Activated CD4-positive, alpha-beta T cell treated with anti-CD3 and anti-CD28 coated beads for 24 hours (primary cell): Measurements from ENCODE around the gene ZNRF3.
A peak's percentile ranks its signal among the peaks of the same experiment; 100 is the strongest.
"Not testable (repeated sequence)": the region's sequence is repeated elsewhere in the genome, so short reads cannot be mapped to it uniquely, and the experiment has no call there.

Source experiments
- DNase-seq, 2 donors: peaks; one replicate each; pipeline ENCODE4 v3.0.0-alpha.2; 2020; ENCODE audit warnings: low read depth in 2 of 2

Gene ZNRF3

GRCh38 chr22:29065468-29066190 is 182.3 kb downstream of the ZNRF3 start:
- no peak for DNase-seq

- no peak for DNase-seq
Measured at GRCh38 chr22:29069463-29069862, 186.1 kb downstream of the ZNRF3 start.

DNA sequence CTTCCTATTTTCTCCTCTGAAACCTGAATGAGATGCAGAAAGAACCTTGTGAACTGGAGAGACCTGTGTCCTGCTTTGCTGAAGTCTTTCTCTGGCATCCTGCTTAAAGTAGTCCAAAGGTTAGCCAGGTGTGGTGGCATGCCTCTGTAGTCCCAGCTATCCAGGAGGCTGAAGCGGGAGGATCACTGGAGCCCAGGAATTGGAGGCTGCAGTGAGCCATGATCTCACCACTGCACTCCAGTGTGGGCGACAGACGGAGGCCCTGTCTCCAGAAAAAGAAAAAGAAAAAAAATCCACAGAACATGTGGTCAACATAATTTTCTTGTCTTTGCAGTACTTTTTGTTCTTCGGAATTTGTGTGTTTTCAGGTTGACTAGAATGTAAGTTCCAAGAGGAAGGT is 187.1 kb downstream of the ZNRF3 start:
- DNase-seq: no peak

- peak in 1 of 2 donors; percentile 23 for DNase-seq
Measured at GRCh38 chr22:29071261-29072045, 188.1 kb downstream of the ZNRF3 start.

DNA sequence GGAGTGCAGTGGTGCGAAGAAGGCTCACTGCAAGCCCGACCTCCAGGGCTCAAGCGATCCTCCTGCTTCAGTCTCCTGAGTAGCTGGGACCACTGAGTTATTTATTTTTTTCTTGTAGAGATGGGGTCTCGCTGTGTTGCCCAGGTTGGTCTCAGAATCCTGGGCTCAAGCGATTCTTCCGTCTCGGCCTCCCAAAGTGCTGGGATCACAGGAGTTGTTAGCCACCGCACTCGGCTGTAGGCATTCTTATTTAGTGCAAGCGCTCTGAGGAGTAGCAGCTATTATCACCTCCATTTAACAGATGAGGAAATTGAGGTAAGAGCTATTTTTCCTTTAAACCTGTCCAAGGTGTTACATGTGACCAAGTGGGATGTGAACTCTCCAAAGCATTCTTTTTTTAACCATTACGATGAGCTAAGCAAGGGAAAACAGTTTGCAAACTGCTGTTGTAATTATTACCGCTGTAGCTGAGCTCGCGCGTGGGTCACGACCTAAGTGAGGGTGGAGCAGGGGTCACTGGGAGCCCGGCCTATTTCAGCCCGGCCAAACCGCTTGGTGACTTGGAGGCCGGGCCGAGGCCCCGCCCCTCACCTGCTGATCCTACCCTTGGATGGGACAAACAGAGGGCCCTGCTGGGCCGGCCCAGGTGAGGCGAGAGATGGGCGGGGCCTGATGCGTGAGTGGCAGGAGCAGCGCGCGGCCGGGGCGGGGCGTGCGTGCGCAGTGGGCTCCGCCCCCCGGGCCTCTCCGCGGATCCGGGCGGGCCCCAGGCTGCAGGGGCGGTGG is 189.0 kb downstream of the ZNRF3 start:
- peak; percentile 66 to 75 for DNase-seq

DNA sequence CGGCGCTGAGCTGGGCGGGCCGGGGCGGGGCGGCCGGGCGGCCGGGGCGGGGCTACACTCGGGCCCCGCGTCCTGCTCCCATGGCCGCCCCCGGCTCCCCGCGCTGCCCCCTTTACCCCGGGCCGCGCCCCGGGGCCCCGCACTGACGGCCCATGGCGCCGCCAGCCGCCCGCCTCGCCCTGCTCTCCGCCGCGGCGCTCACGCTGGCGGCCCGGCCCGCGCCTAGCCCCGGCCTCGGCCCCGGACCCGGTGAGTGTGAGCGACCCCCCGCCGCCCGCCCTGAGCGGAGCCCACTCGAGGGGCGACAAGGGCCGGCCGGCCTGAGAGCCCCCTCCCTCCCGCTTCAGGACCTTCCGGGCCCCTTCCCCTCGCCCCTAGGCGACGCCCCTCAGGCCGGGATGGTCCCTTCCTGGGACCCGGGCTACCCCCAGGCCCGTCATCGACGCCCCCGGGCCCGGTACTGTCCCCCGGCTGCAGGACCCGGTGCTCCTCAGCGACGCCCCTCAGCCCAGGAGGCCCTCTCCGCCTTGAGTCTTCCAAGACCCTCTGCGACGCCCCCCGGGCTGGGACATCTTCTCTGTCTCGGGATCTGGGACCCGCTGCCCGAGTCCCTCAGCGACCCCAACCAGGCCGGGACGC is 189.7 kb downstream of the ZNRF3 start, which contains the start of gene KREMEN1:
KREMEN1 (plus strand) TSS at position 57 of the 639 bp plus-strand sequence; CDS start at position 153, 96 bp downstream.
- DNase-seq: no peak

DNA sequence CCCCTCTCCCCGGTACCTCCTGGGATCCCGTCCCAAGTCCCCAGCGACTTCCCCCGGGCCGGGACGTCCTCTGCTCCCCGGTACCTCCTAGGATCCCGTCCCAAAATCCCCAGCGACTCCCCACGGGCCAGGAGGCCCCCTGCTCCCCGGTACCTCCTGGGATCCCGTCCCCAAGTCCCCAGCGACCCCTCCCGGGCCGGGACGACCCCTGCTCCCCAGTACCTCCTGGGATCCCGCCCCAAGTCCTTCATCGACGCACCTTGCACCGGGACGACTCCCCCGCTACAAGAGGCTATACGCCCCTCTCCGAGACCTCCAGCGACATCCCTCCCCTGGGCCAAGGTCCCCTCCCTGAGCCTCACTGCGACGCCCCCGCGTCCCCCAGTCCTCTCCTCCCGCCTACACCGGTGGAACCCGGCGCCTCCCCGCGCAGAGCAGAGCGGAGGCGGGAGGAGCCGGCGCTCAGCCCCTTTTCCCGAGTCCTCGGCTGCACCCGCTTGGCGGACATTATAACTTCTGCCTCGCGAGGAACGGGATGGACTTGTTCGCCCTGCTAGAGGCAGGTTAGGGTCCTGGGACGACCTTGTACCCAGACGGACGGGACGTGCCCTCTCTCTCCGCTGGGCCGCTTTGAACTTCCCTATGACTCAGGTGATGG is 190.4 kb downstream of the ZNRF3 start:
- no peak for DNase-seq

DNA sequence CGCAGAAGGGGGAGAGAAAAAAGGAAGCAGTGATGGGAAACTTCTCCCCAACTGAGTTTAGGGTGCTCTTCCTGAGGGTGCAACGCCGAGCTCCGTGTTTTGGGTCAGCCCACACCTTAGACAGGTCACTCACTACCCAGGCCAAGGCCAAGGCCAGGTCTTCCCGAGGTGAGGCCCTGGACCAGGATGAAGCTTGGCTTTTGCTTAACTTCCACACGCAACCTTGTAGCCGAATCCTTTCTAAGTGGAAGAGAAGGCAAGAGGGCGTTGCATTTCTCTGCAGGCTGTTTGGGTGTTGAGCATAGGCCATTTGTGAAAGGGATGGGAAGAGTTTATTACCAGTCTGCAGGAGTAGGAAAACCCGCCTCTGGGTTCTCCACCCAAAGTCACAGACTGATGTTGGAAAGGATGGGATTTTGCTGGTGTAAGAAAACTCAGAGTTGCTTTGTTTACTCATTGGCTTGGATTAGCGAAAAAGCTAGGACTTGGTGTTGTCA is 191.0 kb downstream of the ZNRF3 start:
- DNase-seq: no peak

- DNase-seq: no peak
Measured at GRCh38 chr22:29078036-29078868, 194.9 kb downstream of the ZNRF3 start.

- no peak for DNase-seq
Measured at GRCh38 chr22:29078869-29079207, 195.5 kb downstream of the ZNRF3 start.

DNA sequence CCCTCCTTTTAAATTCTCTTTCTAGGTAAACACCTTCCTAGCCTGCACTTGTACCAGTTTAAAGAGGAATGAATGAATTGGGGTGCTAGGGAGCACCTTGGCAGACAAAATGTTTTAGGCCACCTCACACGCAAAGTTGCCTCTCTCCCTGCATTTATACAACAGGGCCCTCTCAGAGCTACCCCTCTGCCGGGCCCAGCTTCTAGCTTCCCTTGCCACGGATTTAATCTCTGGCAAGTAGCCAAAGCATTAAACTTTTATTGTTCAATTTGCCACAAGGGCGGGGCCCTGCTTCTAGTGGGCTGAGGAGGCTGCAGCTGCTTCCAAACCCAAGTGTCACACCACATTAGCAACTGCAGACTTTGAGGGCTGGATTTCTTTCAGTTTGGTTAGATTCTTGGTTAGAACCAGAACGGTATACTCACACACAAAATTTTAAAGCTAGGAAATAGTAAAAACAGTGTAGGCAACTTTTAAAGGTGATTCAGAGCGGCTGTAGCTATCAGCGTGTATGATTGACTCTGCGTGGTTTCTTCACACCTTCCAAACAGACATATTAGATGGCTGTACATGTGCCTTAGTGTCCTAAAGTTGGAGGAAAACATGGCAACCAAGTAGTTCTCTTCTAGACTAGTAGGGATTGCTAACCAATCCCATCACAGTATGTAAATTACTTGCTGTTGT is 196.0 kb downstream of the ZNRF3 start:
- no peak for DNase-seq

DNA sequence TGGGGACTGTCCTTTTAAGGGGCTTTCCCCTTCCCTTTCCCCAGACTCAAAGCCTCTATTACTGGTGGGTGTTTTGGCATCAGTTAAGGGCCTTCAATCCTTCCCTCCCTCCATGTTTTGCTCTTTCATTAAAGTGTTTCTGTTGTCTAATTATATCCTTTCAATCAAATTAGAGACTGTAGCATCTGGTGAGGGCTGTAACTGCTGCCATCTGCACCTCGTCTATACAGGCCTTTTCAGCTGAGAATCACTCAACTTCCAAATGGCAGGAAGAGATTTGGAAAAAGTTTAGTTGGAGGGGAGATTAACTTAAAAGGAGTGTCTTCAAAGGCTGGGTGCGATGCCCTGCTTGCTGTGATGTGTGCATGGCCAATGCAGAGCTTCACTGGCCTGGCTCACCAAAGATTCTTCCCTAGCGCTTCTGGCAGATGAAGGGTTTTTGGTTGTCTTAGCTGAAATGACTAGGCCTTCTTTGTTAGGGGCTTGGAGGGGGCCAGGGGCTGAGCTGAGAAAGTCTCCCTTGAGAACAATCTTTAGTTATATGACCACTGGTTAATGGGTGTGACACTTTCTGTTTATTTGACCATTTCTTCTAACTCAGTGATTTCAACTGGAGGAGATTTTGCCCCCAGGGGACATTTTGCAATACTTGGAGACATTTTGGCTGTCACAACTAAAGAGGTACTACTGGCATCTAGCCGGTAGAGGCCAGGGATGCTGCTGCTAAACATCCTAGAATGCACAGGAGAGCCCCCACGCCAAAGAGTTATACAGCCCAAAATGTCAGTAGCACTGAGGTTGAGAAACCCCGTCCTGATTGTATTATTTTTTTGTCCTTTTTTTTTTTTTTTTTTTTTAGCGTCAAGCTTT is 197.0 kb downstream of the ZNRF3 start:
- DNase-seq: no peak

DNA sequence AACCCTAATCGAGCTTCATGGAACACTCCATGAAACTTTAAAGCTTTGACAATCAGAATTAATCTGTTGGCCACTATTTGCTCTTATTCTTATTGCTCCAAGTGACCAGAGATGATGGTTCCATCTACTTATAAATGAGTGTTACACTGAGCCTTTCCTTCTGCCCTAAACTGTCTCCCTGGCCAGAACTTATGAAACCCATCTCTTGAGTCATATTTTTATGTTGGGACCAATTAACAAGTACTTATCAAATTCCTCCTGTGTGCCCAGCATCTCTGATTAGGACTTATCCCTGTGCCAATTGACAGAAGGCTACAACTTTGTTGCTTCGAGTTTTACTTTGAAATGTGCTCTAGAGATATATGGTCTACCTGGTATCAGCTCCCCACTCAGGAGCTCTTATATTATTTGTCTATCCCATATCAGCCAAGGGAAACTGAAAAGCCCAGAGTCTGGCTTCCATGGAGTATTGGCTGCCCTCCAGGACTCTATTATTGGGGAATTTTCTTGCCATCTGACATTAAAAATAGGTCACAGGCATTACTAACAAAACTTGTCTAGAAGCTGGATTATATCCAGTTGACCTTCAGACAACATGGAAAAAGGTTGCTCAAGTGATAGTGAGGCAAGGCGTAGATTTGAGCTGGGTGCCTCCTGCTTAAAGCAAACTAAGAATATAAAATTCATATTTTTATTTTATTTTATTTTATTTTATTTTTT is 198.3 kb downstream of the ZNRF3 start:
- no peak for DNase-seq

GRCh38 chr22:29082826-29083545 is 199.6 kb downstream of the ZNRF3 start:
- DNase-seq: no peak

DNA sequence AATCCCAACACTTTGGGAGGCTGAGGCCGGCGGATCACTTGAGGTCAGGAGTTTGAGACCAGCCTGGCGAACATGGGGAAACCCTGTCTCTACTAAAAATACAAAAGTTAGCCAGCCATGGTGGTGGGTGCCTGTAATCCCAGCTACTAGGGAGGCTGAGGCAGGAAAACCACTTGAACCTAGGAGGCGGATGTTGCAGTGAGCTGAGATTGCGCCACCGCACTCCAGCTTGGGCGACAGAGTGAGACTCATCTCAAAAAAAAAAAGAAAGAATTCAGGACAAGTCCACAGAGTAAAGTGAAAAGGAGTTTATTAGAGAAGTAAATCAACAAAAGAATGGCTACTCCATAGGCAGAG is 200.2 kb downstream of the ZNRF3 start:
- DNase-seq: not testable (repeated sequence)

DNA sequence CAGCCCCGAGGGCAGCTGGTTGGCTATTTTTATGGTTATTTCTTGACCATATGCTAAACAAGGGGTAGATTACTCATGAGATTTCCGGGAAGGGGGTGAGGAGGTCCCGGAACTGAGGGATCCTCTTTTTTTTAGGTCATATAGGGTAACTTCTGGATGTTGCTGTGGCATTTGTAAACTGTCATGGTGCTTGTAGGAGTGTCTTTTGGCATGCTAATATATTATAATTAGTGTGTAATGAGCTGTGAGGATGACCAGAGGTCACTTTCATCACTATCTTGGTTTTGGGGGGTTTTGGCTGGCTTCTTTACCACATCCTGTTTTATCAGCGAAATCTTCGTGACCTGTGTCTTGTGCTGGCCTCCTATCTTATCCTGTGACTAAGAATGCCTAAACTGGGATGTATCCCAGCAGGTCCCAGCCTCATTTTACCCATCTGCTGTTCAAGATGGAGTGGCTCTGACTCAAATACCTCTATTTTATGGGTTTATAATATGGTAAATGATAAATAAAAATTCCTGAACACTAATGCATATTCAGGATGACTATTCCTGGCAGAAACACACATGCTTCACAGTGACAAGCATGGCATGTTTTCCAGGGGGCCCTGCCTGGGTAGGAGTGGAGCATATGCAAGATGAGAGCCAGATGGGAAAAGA is 200.7 kb downstream of the ZNRF3 start:
- no peak for DNase-seq

- DNase-seq: no peak
Measured at GRCh38 chr22:29087012-29087411, 203.6 kb downstream of the ZNRF3 start.
